H9 (cell line): Measurements from ENCODE around the gene C13orf46. TPM values are rescaled to one million over a fixed set of nuclear protein-coding genes. Genes with fewer than 3 reads are reported as not detected.

ENCODE experiments used
- DNase-seq: peaks from one replicate; pipeline ENCODE4 v3.0.0-alpha.2; 2017
- H2AFZ ChIP-seq: one replicate; pipeline ENCODE4 v1.6.1; 2013; ENCODE audit warnings: mild to moderate bottlenecking, low read length, control low read depth, moderate library complexity
- H2AK5ac ChIP-seq: 2 replicates; pipeline ENCODE4 v1.6.1; 2013; ENCODE audit warnings: low read length, control low read depth, mixed read lengths; ENCODE audit not compliant: insufficient read length
- H2BK120ac ChIP-seq: one replicate; pipeline ENCODE4 v1.6.1; 2013; ENCODE audit warnings: low read depth, mild to moderate bottlenecking, low read length, control low read depth, inconsistent platforms; ENCODE audit not compliant: poor library complexity, severe bottlenecking
- H2BK12ac ChIP-seq: 2 replicates; pipeline ENCODE4 v1.6.1; 2013; ENCODE audit warnings: low read length, control low read depth, mixed read lengths, low read depth; ENCODE audit not compliant: insufficient read length
- H2BK15ac ChIP-seq: 2 replicates; pipeline ENCODE4 v1.6.1; 2013; ENCODE audit warnings: low read depth, low read length, control low read depth
- H2BK20ac ChIP-seq: one replicate; pipeline ENCODE4 v1.6.1; 2013; ENCODE audit warnings: low read depth, mild to moderate bottlenecking, low read length, control low read depth, inconsistent platforms; ENCODE audit not compliant: poor library complexity, severe bottlenecking
- H2BK5ac ChIP-seq: 2 replicates; pipeline ENCODE4 v1.6.1; 2013; ENCODE audit warnings: low read length, control low read depth, mixed read lengths; ENCODE audit not compliant: insufficient read length
- H3K14ac ChIP-seq: 2 replicates; pipeline ENCODE4 v1.6.1; 2013; ENCODE audit warnings: low read length, control low read depth; ENCODE audit not compliant: insufficient read depth
- H3K18ac ChIP-seq: 2 replicates; pipeline ENCODE4 v1.6.1; 2013; ENCODE audit warnings: low read depth, mild to moderate bottlenecking, mixed read lengths, low read length, control low read depth; ENCODE audit not compliant: insufficient read length
- H3K23ac ChIP-seq: 2 replicates; pipeline ENCODE4 v1.6.1; 2013; ENCODE audit warnings: low read length, control low read depth, mixed read lengths, low read depth; ENCODE audit not compliant: insufficient read length
- H3K23me2 ChIP-seq: 2 replicates; pipeline ENCODE4 v1.6.1; 2013; ENCODE audit warnings: low read depth, mild to moderate bottlenecking, mixed read lengths, low read length, control low read depth; ENCODE audit not compliant: insufficient read length, poor library complexity, severe bottlenecking
- H3K27ac ChIP-seq: 2 replicates; pipeline ENCODE4 v1.5.1; 2013; ENCODE audit warnings: low read length, control low read depth, mixed read lengths, low read depth; ENCODE audit not compliant: insufficient read length
- H3K27me3 ChIP-seq: 2 replicates; pipeline ENCODE4 v1.6.1; 2013; ENCODE audit warnings: low read length, control low read depth, inconsistent platforms; ENCODE audit not compliant: insufficient read depth
- H3K4ac ChIP-seq: 2 replicates; pipeline ENCODE4 v1.6.1; 2013; ENCODE audit warnings: low read depth, mild to moderate bottlenecking, control low read depth, inconsistent platforms, low read length, moderate library complexity
- H3K4me1 ChIP-seq: 2 replicates; pipeline ENCODE4 v1.6.1; 2013; ENCODE audit warnings: low read length, control low read depth, inconsistent platforms; ENCODE audit not compliant: insufficient read depth
- H3K4me2 ChIP-seq: 2 replicates; pipeline ENCODE4 v1.6.1; 2013; ENCODE audit warnings: low read length, control low read depth, mixed read lengths; ENCODE audit not compliant: insufficient read length, insufficient read depth
- H3K56ac ChIP-seq: 2 replicates; pipeline ENCODE4 v1.6.1; 2013; ENCODE audit warnings: low read depth, mild to moderate bottlenecking, mixed read lengths, low read length, control low read depth; ENCODE audit not compliant: insufficient read length
- H3K79me1 ChIP-seq: 2 replicates; pipeline ENCODE4 v1.6.1; 2013; ENCODE audit warnings: low read depth, mild to moderate bottlenecking, moderate library complexity, low read length, control low read depth, inconsistent platforms; ENCODE audit not compliant: insufficient read depth, poor library complexity, severe bottlenecking
- H3K79me2 ChIP-seq: 2 replicates; pipeline ENCODE4 v1.6.1; 2013; ENCODE audit warnings: low read length, control low read depth, inconsistent platforms; ENCODE audit not compliant: insufficient read depth
- H3K9ac ChIP-seq: 2 replicates; pipeline ENCODE4 v1.6.1; 2013; ENCODE audit warnings: low read length, control low read depth, mixed read lengths; ENCODE audit not compliant: insufficient read length; ENCODE audit errors: extremely low read depth
- H3K9me3 ChIP-seq: one replicate; pipeline ENCODE4 v1.6.1; 2013; ENCODE audit warnings: low read depth, low read length, inconsistent platforms; ENCODE audit not compliant: control insufficient read depth
- H3T11ph ChIP-seq: one replicate; pipeline ENCODE4 v1.6.1; 2013; ENCODE audit warnings: mild to moderate bottlenecking, low read length, control low read depth, inconsistent platforms
- H4K20me1 ChIP-seq: one replicate; pipeline ENCODE4 v1.6.1; 2013; ENCODE audit not compliant: control insufficient read depth, insufficient read length, insufficient read depth
- H4K5ac ChIP-seq: 2 replicates; pipeline ENCODE4 v1.6.1; 2013; ENCODE audit warnings: low read depth, mild to moderate bottlenecking, mixed read lengths, low read length, control low read depth; ENCODE audit not compliant: insufficient read length
- H4K8ac ChIP-seq: replicated peaks from 2 replicates; pipeline ENCODE4 v1.6.1; 2013; ENCODE audit warnings: low read length, control low read depth, mixed read lengths, low read depth; ENCODE audit not compliant: insufficient read length
- H4K91ac ChIP-seq: 2 replicates; pipeline ENCODE4 v1.6.1; 2013; ENCODE audit warnings: low read depth, mild to moderate bottlenecking, moderate library complexity, mixed read lengths, low read length, control low read depth; ENCODE audit not compliant: insufficient read length
- H3K27ac Mint-ChIP-seq, 3 experiments: 2 replicates in 2 of 3; 3 replicates in 1 of 3; pipeline ENCODE4 v1.8.0; 2020 to 2021; ENCODE audit warnings: mixed read lengths in 3 of 3, mild to moderate bottlenecking in 1 of 3, moderate library complexity in 1 of 3
- H3K27me3 Mint-ChIP-seq: 2 replicates; pipeline ENCODE4 v1.8.0; 2021; ENCODE audit warnings: low read depth, mild to moderate bottlenecking, moderate library complexity, mixed read lengths
- H3K36me3 Mint-ChIP-seq, 3 experiments: 2 replicates in 2 of 3; 3 replicates in 1 of 3; pipeline ENCODE4 v1.8.0; 2020 to 2021; ENCODE audit warnings: low read depth in 3 of 3, mixed read lengths in 3 of 3; ENCODE audit not compliant: insufficient read depth in 1 of 3
- H3K4me1 Mint-ChIP-seq, 2 experiments: 2 replicates each; pipeline ENCODE4 v1.8.0; 2020; ENCODE audit warnings: mixed read lengths in 2 of 2
- H3K4me3 Mint-ChIP-seq, 2 experiments: 2 replicates in 1 of 2; 3 replicates in 1 of 2; pipeline ENCODE4 v1.8.0; 2020 to 2021; ENCODE audit warnings: mild to moderate bottlenecking in 2 of 2, mixed read lengths in 2 of 2, moderate library complexity in 1 of 2
- H3K9me3 Mint-ChIP-seq, 2 experiments: 2 replicates in 1 of 2; 3 replicates in 1 of 2; pipeline ENCODE4 v1.8.0; 2020; ENCODE audit warnings: mild to moderate bottlenecking in 2 of 2, mixed read lengths in 2 of 2, moderate library complexity in 1 of 2
- WGBS: extraction: QIAGEN DNeasy Blood & Tissue Kit; methylation state at CpG from one replicate; pipeline ENCODE4 v1.1.7; 2013; ENCODE audit warnings: missing lambda C conversion rate, low lambda C conversion rate, mixed read lengths; ENCODE audit not compliant: insufficient read length; ENCODE audit errors: extremely low coverage; 5-methylcytosine and 5-hydroxymethylcytosine counted together
- total RNA-seq: library from RNA; stranded (reverse); gene quantifications from 2 replicates; pipeline ENCODE4 v1.2.1, GENCODE V29; 2021
- TF ChIP-seq, protein P1 (sequence below): fragments of 200-600 bp; sonication (generic); conservative IDR thresholded peaks from 3 replicates; pipeline ENCODE4 v1.8.0; 2021; ENCODE audit warnings: antibody characterized with exemption, mild to moderate bottlenecking

The C13orf46 gene
- total RNA-seq, 1 experiment from 2014 or later: 0.55 TPM

- no peaks in the 10 kb centered on the region for H3K79me2 ChIP-seq
- no peak overlapping the region for H2AK5ac ChIP-seq
- H4K20me1 ChIP-seq: no peaks in the 10 kb centered on the region
- TF ChIP-seq, protein P1, sequence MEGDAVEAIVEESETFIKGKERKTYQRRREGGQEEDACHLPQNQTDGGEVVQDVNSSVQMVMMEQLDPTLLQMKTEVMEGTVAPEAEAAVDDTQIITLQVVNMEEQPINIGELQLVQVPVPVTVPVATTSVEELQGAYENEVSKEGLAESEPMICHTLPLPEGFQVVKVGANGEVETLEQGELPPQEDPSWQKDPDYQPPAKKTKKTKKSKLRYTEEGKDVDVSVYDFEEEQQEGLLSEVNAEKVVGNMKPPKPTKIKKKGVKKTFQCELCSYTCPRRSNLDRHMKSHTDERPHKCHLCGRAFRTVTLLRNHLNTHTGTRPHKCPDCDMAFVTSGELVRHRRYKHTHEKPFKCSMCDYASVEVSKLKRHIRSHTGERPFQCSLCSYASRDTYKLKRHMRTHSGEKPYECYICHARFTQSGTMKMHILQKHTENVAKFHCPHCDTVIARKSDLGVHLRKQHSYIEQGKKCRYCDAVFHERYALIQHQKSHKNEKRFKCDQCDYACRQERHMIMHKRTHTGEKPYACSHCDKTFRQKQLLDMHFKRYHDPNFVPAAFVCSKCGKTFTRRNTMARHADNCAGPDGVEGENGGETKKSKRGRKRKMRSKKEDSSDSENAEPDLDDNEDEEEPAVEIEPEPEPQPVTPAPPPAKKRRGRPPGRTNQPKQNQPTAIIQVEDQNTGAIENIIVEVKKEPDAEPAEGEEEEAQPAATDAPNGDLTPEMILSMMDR: no peak
- H2BK5ac ChIP-seq: no peak overlapping the region
- H3K56ac ChIP-seq: no peak overlapping the region
- H4K8ac ChIP-seq: no peak overlapping the region
- Mint-ChIP-seq H3K27ac (no peak overlapping the region), H3K36me3 (peaks cover 0 to 14% (median 2%) of the 10 kb centered on the region in 3 experiments; a peak in 4 of 7 replicates), H3K4me1 (peaks cover 3 to 36% of the 10 kb centered on the region in 2 experiments; a peak in 3 of 4 replicates), H3K9me3 (no peaks in the 10 kb centered on the region), H3K4me3 (no peak overlapping the region), H3K27me3 (no peaks in the 10 kb centered on the region)
- H4K5ac ChIP-seq: no peak overlapping the region
- H3K4me1 ChIP-seq: no peaks in the 10 kb centered on the region; the same call in 1 of the 2 replicates
- H2BK20ac ChIP-seq: no peak overlapping the region
- no peaks in the 10 kb centered on the region for H3K23me2 ChIP-seq
- no peak overlapping the region for H4K91ac ChIP-seq
- no peaks in the 10 kb centered on the region for H3K27me3 ChIP-seq
- no peak overlapping the region for H2BK12ac ChIP-seq
- no peak overlapping the region for H3K9ac ChIP-seq
- no peak overlapping the region for H2AFZ ChIP-seq
- H3K23ac ChIP-seq: no peak overlapping the region
- no CpG with 5 or more reads among the region's 9 CpGs for WGBS
- H2BK120ac ChIP-seq: no peak overlapping the region
- no peak overlapping the region for H3K18ac ChIP-seq
- DNase-seq: no peak
- H3K27ac ChIP-seq: no peak overlapping the region
- H3K4me2 ChIP-seq: no peak overlapping the region
- no peak overlapping the region for H3K4ac ChIP-seq
- no peak overlapping the region for H2BK15ac ChIP-seq
- no peak overlapping the region for H3T11ph ChIP-seq
- H3K14ac ChIP-seq: no peak overlapping the region; the same call in 1 of the 2 replicates
- H3K9me3 ChIP-seq: no peaks in the 10 kb centered on the region
- H3K79me1 ChIP-seq: no peaks in the 10 kb centered on the region
These were observed 48.4 kb upstream of the C13orf46 start for GRCh38 chr13:114022309-114022669.
